Esophagus muscularis mucosa (tissue), 4 donors: ENCODE measurements around the gene XPO6. TPM values are rescaled to one million over a fixed set of nuclear protein-coding genes. Genes with fewer than 3 reads are reported as not detected.

Experiments used
- DNase-seq: peaks from one replicate; pipeline ENCODE4 v3.0.0-alpha.2; 2017; ENCODE audit errors: extremely low spot score
- H3K27ac ChIP-seq, 4 donors: fragments of 200-600 bp; sonication (generic); replicated peaks in 1 of 4; 1 replicate in 3 of 4; 2 replicates in 1 of 4; pipeline ENCODE4 v1.5.1; 2016 to 2019; ENCODE audit warnings: mild to moderate bottlenecking in 1 of 4
- H3K27me3 ChIP-seq, 4 donors: fragments of 200-600 bp; sonication (generic); one replicate each; pipeline versions ENCODE4 v1.5.1 to v1.6.0; 2016 to 2019
- H3K36me3 ChIP-seq, 4 donors: fragments of 200-600 bp; sonication (generic); one replicate each; pipeline ENCODE4 v1.5.1; 2016 to 2019
- H3K4me1 ChIP-seq, 4 donors: fragments of 200-600 bp; sonication (generic); one replicate each; pipeline ENCODE4 v1.5.1; 2016 to 2019
- H3K4me3 ChIP-seq, 4 donors: fragments of 200-600 bp; sonication (generic); 1 replicate in 2 of 4; 2 replicates in 2 of 4; pipeline ENCODE4 v1.5.1; 2016 to 2019; ENCODE audit warnings: mild to moderate bottlenecking in 4 of 4, moderate library complexity in 1 of 4
- H3K9me3 ChIP-seq, 4 donors: fragments of 200-600 bp; sonication (generic); 1 replicate in 3 of 4; 2 replicates in 1 of 4; pipeline ENCODE4 v1.5.1; 2016 to 2019
- CTCF ChIP-seq, 3 experiments: fragments of 200-600 bp in 2 of 3; fragments of 450-650 bp in 1 of 3; sonication (generic) in 2 of 3; IDR thresholded peaks; one replicate each; pipeline ENCODE4 v1.5.1; 2017 to 2019; ENCODE audit warnings: antibody characterized with exemption in 3 of 3, mild to moderate bottlenecking in 2 of 3, moderate library complexity in 1 of 3
- EP300 ChIP-seq: sonication (generic); formaldehyde crosslinking; IDR thresholded peaks from one replicate; pipeline ENCODE4 v1.6.1; 2017; ENCODE audit warnings: antibody characterized with exemption
- POLR2A ChIP-seq: fragments of 450-650 bp; IDR thresholded peaks from one replicate; pipeline ENCODE4 v1.6.1; 2017; ENCODE audit warnings: antibody characterized with exemption, moderate library complexity, mild to moderate bottlenecking, low read depth
- POLR2AphosphoS5 ChIP-seq, 2 donors: sonication (generic); formaldehyde crosslinking; IDR thresholded peaks; one replicate each; pipeline ENCODE4 v1.6.1; 2017; ENCODE audit warnings: antibody characterized with exemption in 2 of 2
- WGBS: methylation state at CpG from one replicate; pipeline ENCODE4 v1.1.5; 2018; 5-methylcytosine and 5-hydroxymethylcytosine counted together
- intact Hi-C: fragments of 100-400 bp; cut with DNase I; formaldehyde crosslinking; loops from one replicate; pipeline ENCODE4 v1.15.1; 2023
- total RNA-seq, 4 donors: library from RNA; depleted of rRNA; stranded (reverse); fragments of >200 nt; gene quantifications; one replicate each; pipeline versions ENCODE4 v1.1.0 to v1.2.1, GENCODE V29; 2016

Gene XPO6
- total RNA-seq, 4 donors from 2014 or later: 39.0 to 68.3 (median 51.1) TPM

- H3K4me1 ChIP-seq: peaks cover 12 to 45% (median 41%) of the 10 kb centered on the region in 4 donors
- H3K9me3 ChIP-seq: no peaks in the 10 kb centered on the region
- WGBS: 96% methylated on average over 2 of the region's 2 CpGs
- no peak for DNase-seq
- intact Hi-C loops: no loop called here
- H3K27ac ChIP-seq: no peak overlapping the region
- H3K36me3 ChIP-seq: peaks cover 6 to 54% (median 39%) of the 10 kb centered on the region in 4 donors
- no peaks in the 10 kb centered on the region for H3K27me3 ChIP-seq
- TF ChIP-seq POLR2AphosphoS5 (IDR thresholded peaks at IDR 0.05): no peak
- H3K4me3 ChIP-seq: no peak overlapping the region
Observed at GRCh38 chr16:28207399-28207798, 4.4 kb downstream of the XPO6 start.

GRCh38 chr16:28205974-28206373 is 5.8 kb downstream of the XPO6 start:
- H3K4me1 ChIP-seq: peaks cover 11 to 40% (median 34%) of the 10 kb centered on the region in 4 donors
- no peaks in the 10 kb centered on the region for H3K9me3 ChIP-seq
- intact Hi-C loops: no loop called here
- H3K36me3 ChIP-seq: peaks cover 10 to 68% (median 46%) of the 10 kb centered on the region in 4 donors
- WGBS: 97% methylated on average over 4 of the region's 4 CpGs
- TF ChIP-seq CTCF (IDR thresholded peaks at IDR 0.05): no peak
- TF ChIP-seq POLR2A: no peak
- TF ChIP-seq POLR2AphosphoS5 (IDR thresholded peaks at IDR 0.05): no peak
- no peak for TF ChIP-seq EP300
- H3K27ac ChIP-seq: no peak overlapping the region
- H3K27me3 ChIP-seq: no peaks in the 10 kb centered on the region
- H3K4me3 ChIP-seq: no peak overlapping the region
- no peak for DNase-seq

GRCh38 chr16:28205117-28205899 is 6.5 kb downstream of the XPO6 start:
- 90% methylated on average over 6 of the region's 6 CpGs for WGBS
- H3K36me3 ChIP-seq: peaks cover 10 to 75% (median 46%) of the 10 kb centered on the region in 4 donors
- no peak for DNase-seq

GRCh38 chr16:28204622-28205021 is 7.1 kb downstream of the XPO6 start:
- Histone ChIP-seq H3K4me1 (peaks cover 3 to 26% (median 20%) of the 10 kb centered on the region in 4 donors), H3K9me3 (no peaks in the 10 kb centered on the region), H3K36me3 (peaks cover 10 to 82% (median 48%) of the 10 kb centered on the region in 4 donors), H3K27ac (no peak overlapping the region), H3K4me3 (no peak overlapping the region), H3K27me3 (no peaks in the 10 kb centered on the region)
- intact Hi-C loops: no loop called here
- no peak for DNase-seq
- 87% methylated on average over 6 of the region's 6 CpGs for WGBS
- TF ChIP-seq POLR2AphosphoS5 (IDR thresholded peaks at IDR 0.05) (no peak), EP300 (no peak), CTCF (IDR thresholded peaks at IDR 0.05) (no peak), POLR2A (no peak)

More at GRCh38 chr16:28205117-28205899, 6.5 kb downstream of the XPO6 start:
- Histone ChIP-seq H3K9me3 (no peaks in the 10 kb centered on the region), H3K27ac (no peak overlapping the region), H3K27me3 (no peaks in the 10 kb centered on the region), H3K4me3 (no peak overlapping the region), H3K4me1 (peaks cover 7 to 33% (median 27%) of the 10 kb centered on the region in 4 donors)
- no peak for TF ChIP-seq POLR2A
- intact Hi-C loops: no loop called here

- TF ChIP-seq POLR2A (no peak), EP300 (no peak), CTCF (IDR thresholded peaks at IDR 0.05) (no peak), POLR2AphosphoS5 (IDR thresholded peaks at IDR 0.05) (no peak)
- DNase-seq: no peak
- intact Hi-C loops: no loop called here
- H3K36me3 ChIP-seq: peaks cover 10 to 84% (median 51%) of the 10 kb centered on the region in 4 donors
- H3K4me3 ChIP-seq: no peak overlapping the region
- H3K27ac ChIP-seq: no peak overlapping the region
- no peaks in the 10 kb centered on the region for H3K9me3 ChIP-seq
- H3K27me3 ChIP-seq: no peaks in the 10 kb centered on the region
- 62% methylated on average over 4 of the region's 4 CpGs for WGBS
- peaks cover 3 to 24% (median 17%) of the 10 kb centered on the region in 4 donors for H3K4me1 ChIP-seq
Observed at GRCh38 chr16:28204204-28204603, 7.6 kb downstream of the XPO6 start.
